Aorta (tissue), 5 donors: ENCODE results near the gene DLL3. TPM values are rescaled to one million over a fixed set of nuclear protein-coding genes. Genes with fewer than 3 reads are reported as not detected.

ENCODE experiments used
- ATAC-seq: fragments of 200-7000 bp; cut with Tn5 transposase; one replicate; pipeline ENCODE4 v1.9.1; 2022; ENCODE audit warnings: moderate library complexity; ENCODE audit not compliant: low FRiP score
- DNase-seq, 2 donors: peaks; one replicate each; pipeline ENCODE4 v3.0.0-alpha.2; 2020
- H3K27ac ChIP-seq, 2 donors: one replicate each; pipeline ENCODE4 v1.5.1; 2013; ENCODE audit warnings: low read length in 2 of 2, mild to moderate bottlenecking in 2 of 2, moderate library complexity in 2 of 2, control low read depth in 1 of 2, inconsistent platforms in 1 of 2, low read depth in 1 of 2
- H3K27me3 ChIP-seq, 2 donors: one replicate each; pipeline ENCODE4 v1.6.1; 2013; ENCODE audit warnings: control low read depth in 1 of 2, low read length in 1 of 2, mild to moderate bottlenecking in 1 of 2, moderate library complexity in 1 of 2; ENCODE audit not compliant: insufficient read depth in 2 of 2, control insufficient read depth in 1 of 2
- H3K36me3 ChIP-seq, 2 donors: one replicate each; pipeline ENCODE4 v1.6.1; 2013; ENCODE audit warnings: control low read depth in 1 of 2, low read length in 1 of 2, mild to moderate bottlenecking in 1 of 2; ENCODE audit not compliant: insufficient read depth in 2 of 2, control insufficient read depth in 1 of 2
- H3K4me1 ChIP-seq, 2 donors: one replicate each; pipeline ENCODE4 v1.6.1; 2013; ENCODE audit warnings: low read length in 2 of 2, control low read depth in 1 of 2, mild to moderate bottlenecking in 1 of 2, moderate library complexity in 1 of 2; ENCODE audit not compliant: insufficient read depth in 2 of 2, control insufficient read depth in 1 of 2
- H3K4me3 ChIP-seq, 2 donors: one replicate each; pipeline ENCODE4 v1.5.1; 2013; ENCODE audit warnings: low read length in 2 of 2, control low read depth in 1 of 2, mild to moderate bottlenecking in 1 of 2
- H3K9me3 ChIP-seq: one replicate; pipeline ENCODE4 v1.6.1; 2013; ENCODE audit warnings: mild to moderate bottlenecking, low read length; ENCODE audit not compliant: control insufficient read depth
- WGBS, 2 donors: extraction: QIAGEN DNeasy Blood & Tissue Kit; methylation state at CpG; one replicate each; pipeline ENCODE4 v1.1.7; 2013; 5-methylcytosine and 5-hydroxymethylcytosine counted together
- intact Hi-C, 2 donors: fragments of 100-400 bp; cut with DNase I; formaldehyde crosslinking; loops; one replicate each; pipeline versions ENCODE4 v1.14.2 to v1.15.0; 2022
- polyA plus RNA-seq, 2 donors: library from polyadenylated mRNA; stranded (reverse); fragments of 200-250 nt; gene quantifications; one replicate each; pipeline ENCODE4 v1.2.3, GENCODE V29; 2013
- total RNA-seq, 2 donors: library from RNA; stranded (reverse); fragmentation: NEBNext Ultra II Directional; extraction: Animal tissue kit (Norgen Biotek cat#: 25700); gene quantifications; one replicate each; pipeline ENCODE4 v1.2.1, GENCODE V29; 2021
- donor health status: healthy with polysubstance abuse.
- donor health status: Bipolar disorder and iron deficiency.
- donor health status: DM: no; HTN: no; CAD: no.
- donor health status: DM: no; HTN: no; CAD: no.
- donor health status: DM: yes; HTN: yes; CAD: no.

The DLL3 gene
- total and polyA plus RNA-seq, 4 donors, result not detected

GRCh38 chr19:39533791-39534190, 35.0 kb downstream of the DLL3 start:
- Histone ChIP-seq H3K27ac (no peak overlapping the region), H3K36me3 (no peaks in the 10 kb centered on the region), H3K4me1 (no peaks in the 10 kb centered on the region), H3K9me3 (no peaks in the 10 kb centered on the region), H3K27me3 (no peaks in the 10 kb centered on the region), H3K4me3 (no peak overlapping the region)
- ATAC-seq, result no peak
- DNase-seq, result no peak
- intact Hi-C loops, result loop anchor here (2.0 to 10.0 kb wide), 7 partner anchors 53 to 191 kb away; partner anchors contain the start of genes SAMD4B (in 2 of the 2), RPS16 (in 1 of the 2), SUPT5H (in 1 of the 2) and TIMM50 (in 1 of the 2)
- WGBS, 2 donors, result 63 to 65% methylated on average over 3 of the region's 3 CpGs

- H3K27ac ChIP-seq, result peak overlapping the region; percentile 3 to 76
- H3K9me3 ChIP-seq, result no peaks in the 10 kb centered on the region
- no peaks in the 10 kb centered on the region for H3K4me1 ChIP-seq
- intact Hi-C loops, result loop anchor here (10.0 kb wide), 2 partner anchors 94 to 194 kb away; partner anchors contain the start of genes SAMD4B (in 1 of the 2) and SUPT5H (in 1 of the 2)
- H3K4me3 ChIP-seq, result peak overlapping the region; percentile 67 to 98
- ATAC-seq, result no peak
- H3K36me3 ChIP-seq, result no peaks in the 10 kb centered on the region
- 2% methylated on average over 10 of the region's 10 CpGs for WGBS, 2 donors
- no peak for DNase-seq
- no peaks in the 10 kb centered on the region for H3K27me3 ChIP-seq
These were observed 40.4 kb downstream of the DLL3 start for GRCh38 chr19:39539165-39539517.

- WGBS, 2 donors, result 0% methylated on average over 71 to 84 of the region's 84 CpGs
- H3K36me3 ChIP-seq, result no peaks in the 10 kb centered on the region
- peak within 1 kb of the TSS; percentile 64 to 76 for H3K27ac ChIP-seq
- DNase-seq (peak; percentile 97 to 99), ATAC-seq (peak; percentile 98)
- no peaks in the 10 kb centered on the region for H3K27me3 ChIP-seq
- H3K4me1 ChIP-seq, result no peaks in the 10 kb centered on the region
- H3K9me3 ChIP-seq, result no peaks in the 10 kb centered on the region
- H3K4me3 ChIP-seq, result peak within 1 kb of the TSS; percentile 67 to 98
- intact Hi-C loops, result loop anchor here (10.0 kb wide), 3 partner anchors 95 to 305 kb away; partner anchors contain the start of genes FBL (in 1 of the 2), SAMD4B (in 1 of the 2) and SUPT5H (in 1 of the 2)
These were observed 41.0 kb downstream of the DLL3 start, which contains the start of gene EID2 for GRCh38 chr19:39539518-39540332. Gene EID2 (minus strand): TSS chr19:39540161. CDS start chr19:39540079, 82 bp downstream.

GRCh38 chr19:39540333-39540673, 41.6 kb downstream of the DLL3 start:
- no peaks in the 10 kb centered on the region for H3K27me3 ChIP-seq
- no peaks in the 10 kb centered on the region for H3K36me3 ChIP-seq
- peak overlapping the region in 1 of 2 donors; percentile 98 for H3K4me3 ChIP-seq
- ATAC-seq, result no peak
- no peaks in the 10 kb centered on the region for H3K4me1 ChIP-seq
- intact Hi-C loops, result loop anchor here in 1 of 2 donors (10.0 kb wide), 1 partner anchor 304 kb away; the partner anchor contains the start of gene FBL
- WGBS, 2 donors, result 3% methylated on average over 10 of the region's 10 CpGs
- no peak overlapping the region for H3K27ac ChIP-seq
- no peak for DNase-seq
- H3K9me3 ChIP-seq, result no peaks in the 10 kb centered on the region

GRCh38 chr19:39542206-39542605, 43.5 kb downstream of the DLL3 start:
- DNase-seq, result no peak
- 53 to 71% methylated on average over 2 of the region's 2 CpGs for WGBS, 2 donors
- intact Hi-C loops, result loop anchor here in 1 of 2 donors (10.0 kb wide), 1 partner anchor 303 kb away; the partner anchor contains the start of gene FBL

GRCh38 chr19:39543477-39543857, 44.7 kb downstream of the DLL3 start:
- Histone ChIP-seq H3K9me3 (no peaks in the 10 kb centered on the region), H3K27ac (no peak overlapping the region), H3K4me1 (no peaks in the 10 kb centered on the region), H3K36me3 (no peaks in the 10 kb centered on the region), H3K27me3 (no peaks in the 10 kb centered on the region), H3K4me3 (no peak overlapping the region)
- ATAC-seq (no peak), DNase-seq (no peak)
- intact Hi-C loops, result loop anchor here in 1 of 2 donors (10.0 kb wide), 1 partner anchor 301 kb away; the partner anchor contains the start of gene FBL
- 79 to 85% methylated on average over 3 of the region's 3 CpGs for WGBS, 2 donors

More at GRCh38 chr19:39542206-39542605, 43.5 kb downstream of the DLL3 start:
- Histone ChIP-seq H3K27ac (no peak overlapping the region), H3K27me3 (no peaks in the 10 kb centered on the region), H3K9me3 (no peaks in the 10 kb centered on the region), H3K4me1 (no peaks in the 10 kb centered on the region), H3K36me3 (no peaks in the 10 kb centered on the region), H3K4me3 (no peak overlapping the region)
- ATAC-seq, result no peak

GRCh38 chr19:39544226-39544903, 45.6 kb downstream of the DLL3 start:
- Histone ChIP-seq H3K9me3 (no peaks in the 10 kb centered on the region), H3K4me3 (no peak overlapping the region), H3K36me3 (no peaks in the 10 kb centered on the region), H3K27ac (no peak overlapping the region), H3K4me1 (no peaks in the 10 kb centered on the region), H3K27me3 (no peaks in the 10 kb centered on the region)
- intact Hi-C loops, result loop anchor here in 1 of 2 donors (10.0 kb wide), 1 partner anchor 300 kb away; the partner anchor contains the start of gene FBL
- 72 to 76% methylated on average over 7 of the region's 7 CpGs for WGBS, 2 donors
- DNase-seq (no peak), ATAC-seq (no peak)

GRCh38 chr19:39544911-39545310, 46.2 kb downstream of the DLL3 start:
- H3K36me3 ChIP-seq, result no peaks in the 10 kb centered on the region
- ATAC-seq (no peak), DNase-seq (no peak)
- H3K4me1 ChIP-seq, result no peaks in the 10 kb centered on the region
- H3K9me3 ChIP-seq, result no peaks in the 10 kb centered on the region
- WGBS, 2 donors, result 63 to 69% methylated on average over 1 of the region's 1 CpG
- no peaks in the 10 kb centered on the region for H3K27me3 ChIP-seq
- no peak overlapping the region for H3K27ac ChIP-seq
- H3K4me3 ChIP-seq, result no peak overlapping the region
- intact Hi-C loops, result loop anchor here in 1 of 2 donors (10.0 kb wide), 1 partner anchor 300 kb away; the partner anchor contains the start of gene FBL
